IMR-90 (cell line): ENCODE results near the gene HACD2.

Experiments used
- POLR2A ChIP-seq: IDR thresholded peaks from 2 replicates; pipeline ENCODE4 v1.6.1; 2012; ENCODE audit warnings: mild to moderate bottlenecking, low read depth, low read length
- TF ChIP-seq, protein P1 (sequence below): conservative IDR thresholded peaks from 2 replicates; pipeline ENCODE4 v1.5.1; 2012; ENCODE audit warnings: mild to moderate bottlenecking, low read depth, low read length, improper control_type of control experiment

DNA sequence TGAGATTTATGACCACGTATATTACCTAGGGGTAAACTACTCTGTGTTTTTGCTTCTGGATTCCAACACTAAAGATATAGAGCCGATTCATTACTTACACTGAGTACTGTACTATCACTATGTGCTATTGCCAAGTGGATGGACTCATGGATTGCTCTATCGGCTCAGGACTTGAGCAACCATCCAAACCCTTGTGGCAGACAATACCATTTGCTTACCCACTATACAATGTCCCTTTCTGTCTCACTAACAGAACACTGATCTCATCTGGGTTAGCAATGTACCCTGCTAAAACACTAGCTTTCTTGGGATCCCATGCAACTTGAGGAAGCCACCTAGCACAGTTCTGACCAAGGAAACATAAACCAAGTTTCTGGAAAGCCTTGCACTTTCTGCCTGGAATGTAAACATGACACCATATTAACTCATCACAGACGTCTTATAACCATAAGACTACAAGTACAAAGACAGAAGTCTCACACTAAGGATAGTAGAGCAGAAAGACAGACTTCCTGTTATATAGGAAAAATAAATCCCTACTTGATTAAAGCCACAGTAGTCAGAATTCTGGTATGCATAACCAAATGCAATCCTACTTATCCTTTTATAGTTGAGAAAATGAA is 38.6 kb downstream of the HACD2 start:
- TF ChIP-seq POLR2A, result no peak
- TF ChIP-seq, protein P1, sequence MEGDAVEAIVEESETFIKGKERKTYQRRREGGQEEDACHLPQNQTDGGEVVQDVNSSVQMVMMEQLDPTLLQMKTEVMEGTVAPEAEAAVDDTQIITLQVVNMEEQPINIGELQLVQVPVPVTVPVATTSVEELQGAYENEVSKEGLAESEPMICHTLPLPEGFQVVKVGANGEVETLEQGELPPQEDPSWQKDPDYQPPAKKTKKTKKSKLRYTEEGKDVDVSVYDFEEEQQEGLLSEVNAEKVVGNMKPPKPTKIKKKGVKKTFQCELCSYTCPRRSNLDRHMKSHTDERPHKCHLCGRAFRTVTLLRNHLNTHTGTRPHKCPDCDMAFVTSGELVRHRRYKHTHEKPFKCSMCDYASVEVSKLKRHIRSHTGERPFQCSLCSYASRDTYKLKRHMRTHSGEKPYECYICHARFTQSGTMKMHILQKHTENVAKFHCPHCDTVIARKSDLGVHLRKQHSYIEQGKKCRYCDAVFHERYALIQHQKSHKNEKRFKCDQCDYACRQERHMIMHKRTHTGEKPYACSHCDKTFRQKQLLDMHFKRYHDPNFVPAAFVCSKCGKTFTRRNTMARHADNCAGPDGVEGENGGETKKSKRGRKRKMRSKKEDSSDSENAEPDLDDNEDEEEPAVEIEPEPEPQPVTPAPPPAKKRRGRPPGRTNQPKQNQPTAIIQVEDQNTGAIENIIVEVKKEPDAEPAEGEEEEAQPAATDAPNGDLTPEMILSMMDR, result no peak
